OCI-LY7 (cell line): Measurements from ENCODE around the gene H2BW2. TPM values are rescaled to one million over a fixed set of nuclear protein-coding genes. Genes with fewer than 3 reads are reported as not detected.

Experiments used
- BruUV-seq: library from RNA; stranded (reverse); fragments of 400-500 nt; replicated peaks from 2 replicates; lab custom pipeline; 2021; lab: Mats Ljungman, UMichigan
- CTCF ChIA-PET: fragments of 300-600 bp; sonication (Branson Sonifier 250); formaldehyde crosslinking; loops from one replicate; lab custom pipeline; 2022; ENCODE audit warnings: antibody characterized with exemption; ENCODE audit not compliant: unreplicated experiment; lab: Charles Lee
- POLR2A ChIA-PET: fragments of 300-600 bp; sonication (Branson Sonifier 250); formaldehyde crosslinking; loops from one replicate; lab custom pipeline; 2022; ENCODE audit warnings: antibody characterized with exemption; lab: Charles Lee
- DNase-seq: peaks from one replicate; pipeline ENCODE4 v3.0.0-alpha.2; 2015; ENCODE audit warnings: low spot score
- H2AFZ ChIP-seq: fragments of 200-600 bp; sonication (generic), shearing (Covaris generic); 2 replicates; pipeline ENCODE4 v1.6.1; 2014; ENCODE audit warnings: mild to moderate bottlenecking, antibody characterized with exemption, low read length, moderate library complexity
- H3K27ac ChIP-seq: fragments of 200-600 bp; sonication (generic); 2 replicates; pipeline ENCODE4 v1.5.1; 2014; ENCODE audit warnings: mixed run types, low read depth, mild to moderate bottlenecking, moderate library complexity, low read length, inconsistent platforms; ENCODE audit not compliant: poor library complexity, severe bottlenecking
- H3K36me3 ChIP-seq: fragments of 200-600 bp; sonication (generic); 2 replicates; pipeline ENCODE4 v1.6.1; 2014; ENCODE audit warnings: mild to moderate bottlenecking, antibody characterized with exemption, low read length, moderate library complexity, mixed read lengths; ENCODE audit not compliant: insufficient read depth
- H3K4me1 ChIP-seq: fragments of 200-600 bp; sonication (generic); 2 replicates; pipeline ENCODE4 v1.5.1; 2014; ENCODE audit warnings: mild to moderate bottlenecking, low read length; ENCODE audit not compliant: insufficient read depth, poor library complexity, severe bottlenecking
- H3K4me2 ChIP-seq: fragments of 200-600 bp; sonication (generic); 2 replicates; pipeline ENCODE4 v1.6.1; 2014; ENCODE audit warnings: mild to moderate bottlenecking, low read length
- H3K4me3 ChIP-seq: fragments of 200-600 bp; sonication (generic); 2 replicates; pipeline ENCODE4 v1.5.1; 2014; ENCODE audit warnings: mild to moderate bottlenecking, low read depth, low read length; ENCODE audit not compliant: poor library complexity, severe bottlenecking
- H3K79me2 ChIP-seq: fragments of 200-600 bp; sonication (generic); 2 replicates; pipeline ENCODE4 v1.6.1; 2016; ENCODE audit warnings: low read depth, mild to moderate bottlenecking, low read length, moderate library complexity, mixed read lengths; ENCODE audit not compliant: insufficient read depth
- H3K9me2 ChIP-seq: fragments of 200-600 bp; sonication (generic); 2 replicates; pipeline ENCODE4 v1.6.1; 2016; ENCODE audit warnings: mild to moderate bottlenecking, low read length, mixed read lengths; ENCODE audit not compliant: insufficient read depth
- H3K9me3 ChIP-seq: fragments of 200-600 bp; sonication (generic); 2 replicates; pipeline ENCODE4 v1.6.1; 2014; ENCODE audit warnings: mild to moderate bottlenecking, mixed run types, low read length, mixed read lengths
- H4K20me1 ChIP-seq: fragments of 200-600 bp; sonication (generic); 2 replicates; pipeline ENCODE4 v1.6.1; 2014; ENCODE audit warnings: mild to moderate bottlenecking, antibody characterized with exemption, low read length, moderate library complexity, mixed read lengths; ENCODE audit not compliant: insufficient read depth
- CTCF ChIP-seq: fragments of 200-600 bp; sonication (generic); conservative IDR thresholded peaks from 2 replicates; pipeline ENCODE4 v1.5.1; 2014; ENCODE audit warnings: mild to moderate bottlenecking, antibody characterized with exemption, low read length, moderate library complexity, mixed read lengths
- EZH2phosphoT487 ChIP-seq: fragments of 200-600 bp; sonication (generic); IDR thresholded peaks from 2 replicates; pipeline ENCODE4 v1.6.1; 2018; ENCODE audit warnings: low read depth, borderline replicate concordance, mild to moderate bottlenecking, mixed run types, antibody characterized with exemption, low read length, moderate library complexity, mixed read lengths
- intact Hi-C: fragments of 100-400 bp; cut with micrococcal nuclease; formaldehyde crosslinking; loops from one replicate; pipeline ENCODE4 v1.10.0; 2022; ENCODE audit not compliant: unreplicated experiment
- total RNA-seq, 2 experiments: library from RNA; depleted of rRNA in 1 of 2; stranded (reverse); fragments of >200 nt in 1 of 2; shearing (Covaris generic) in 1 of 2; gene quantifications; 2 replicates each; pipeline ENCODE4 v1.2.3, GENCODE V29; 2014 to 2022

The H2BW2 gene
- total RNA-seq, 2 experiments from 2014 or later, result not detected

GRCh38 chrX:104084063-104084462, 44.3 kb downstream of the H2BW2 start:
- no TSS peak for BruUV-seq
- Histone ChIP-seq H3K4me1 (no peaks in the 10 kb centered on the region), H3K9me3 (no peaks in the 10 kb centered on the region), H3K9me2 (no peaks in the 10 kb centered on the region), H3K36me3 (no peaks in the 10 kb centered on the region), H3K27ac (no peak overlapping the region), H3K4me3 (no peak overlapping the region), H3K4me2 (no peak overlapping the region), H2AFZ (no peak overlapping the region), H3K79me2 (no peaks in the 10 kb centered on the region), H4K20me1 (no peaks in the 10 kb centered on the region)
- no peak for TF ChIP-seq CTCF
- no peak for TF ChIP-seq EZH2phosphoT487
- CTCF ChIA-PET, result no interaction called here
- no peak for DNase-seq
- POLR2A ChIA-PET, result no interaction called here
- intact Hi-C loops, result no loop called here

- no peaks in the 10 kb centered on the region for H3K4me1 ChIP-seq
- H4K20me1 ChIP-seq, result no peaks in the 10 kb centered on the region
- no peak overlapping the region for H3K4me3 ChIP-seq
- ChIA-PET POLR2A (no interaction called here), CTCF (no interaction called here)
- H2AFZ ChIP-seq, result no peak overlapping the region
- H3K4me2 ChIP-seq, result no peak overlapping the region
- BruUV-seq, result no TSS peak
- TF ChIP-seq CTCF, result no peak
- no peaks in the 10 kb centered on the region for H3K9me3 ChIP-seq
- intact Hi-C loops, result no loop called here
- H3K79me2 ChIP-seq, result no peaks in the 10 kb centered on the region
- no peaks in the 10 kb centered on the region for H3K36me3 ChIP-seq
- no peaks in the 10 kb centered on the region for H3K9me2 ChIP-seq
- DNase-seq, result no peak
- H3K27ac ChIP-seq, result no peak overlapping the region
These were observed 45.0 kb downstream of the H2BW2 start for GRCh38 chrX:104084534-104085277.

- intact Hi-C loops, result no loop called here
- ChIA-PET CTCF (no interaction called here), POLR2A (no interaction called here)
- Histone ChIP-seq H3K9me3 (no peaks in the 10 kb centered on the region), H3K4me2 (no peak overlapping the region), H3K9me2 (no peaks in the 10 kb centered on the region), H4K20me1 (no peaks in the 10 kb centered on the region), H3K79me2 (no peaks in the 10 kb centered on the region), H2AFZ (no peak overlapping the region), H3K4me1 (no peaks in the 10 kb centered on the region), H3K27ac (no peak overlapping the region), H3K36me3 (no peaks in the 10 kb centered on the region), H3K4me3 (no peak overlapping the region)
- BruUV-seq, result no TSS peak
- DNase-seq, result no peak
- TF ChIP-seq EZH2phosphoT487, result no peak
- TF ChIP-seq CTCF, result no peak
These were observed 45.7 kb downstream of the H2BW2 start for GRCh38 chrX:104085477-104085876.
